Activated CD4-positive, alpha-beta memory T cell treated with anti-CD3 and anti-CD28 coated beads, Interleukin-2, amount 10 ng/mL, durations not matched to agents 7 days and 5 days (primary cell): Measurements from ENCODE around the gene DOCK11. TPM values are rescaled to one million over a fixed set of nuclear protein-coding genes. Genes with fewer than 3 reads are reported as not detected.
"Not testable (repeated sequence)": the region's sequence is repeated elsewhere in the genome, so short reads cannot be mapped to it uniquely, and the experiment has no call there.

Source experiments
- CTCF ChIA-PET: fragments of 350-600 bp; sonication (Branson Sonifier 250); formaldehyde crosslinking; loops from one replicate; lab custom pipeline; 2021; ENCODE audit warnings: antibody characterized with exemption, inconsistent platforms; lab: Charles Lee
- POLR2A ChIA-PET: fragments of 350-600 bp; sonication (Branson Sonifier 250); formaldehyde crosslinking; loops from one replicate; lab custom pipeline; 2021; ENCODE audit warnings: antibody characterized with exemption; lab: Charles Lee
- DNase-seq: peaks from one replicate; pipeline ENCODE4 v3.0.0-alpha.2; 2020
- H3K27ac Mint-ChIP-seq: one replicate; pipeline ENCODE4 v1.8.0; 2021; ENCODE audit warnings: mild to moderate bottlenecking, mixed read lengths
- H3K27me3 Mint-ChIP-seq: one replicate; pipeline ENCODE4 v1.8.0; 2021; ENCODE audit warnings: mixed read lengths
- H3K36me3 Mint-ChIP-seq: one replicate; pipeline ENCODE4 v1.8.0; 2021; ENCODE audit warnings: low read depth, mixed read lengths
- H3K4me1 Mint-ChIP-seq: one replicate; pipeline ENCODE4 v1.8.0; 2021; ENCODE audit warnings: mixed read lengths
- H3K4me3 Mint-ChIP-seq: one replicate; pipeline ENCODE4 v1.8.0; 2021; ENCODE audit warnings: mild to moderate bottlenecking, mixed read lengths
- H3K9me3 Mint-ChIP-seq: one replicate; pipeline ENCODE4 v1.8.0; 2021; ENCODE audit warnings: mixed read lengths
- total RNA-seq, 2 experiments: library from RNA; stranded (reverse); gene quantifications; one replicate each; pipeline ENCODE4 v1.2.3, GENCODE V29; 2021

Gene DOCK11
- total RNA-seq, 2 experiments from 2014 or later, result 79.0 to 82.9 TPM

GRCh38 chrX:118730500-118731247 lies 235.1 kb downstream of the DOCK11 start:
- Mint-ChIP-seq H3K4me1 (peaks cover 8% of the 10 kb centered on the region), H3K4me3 (no peak overlapping the region), H3K36me3 (no peaks in the 10 kb centered on the region), H3K27me3 (peaks cover 40% of the 10 kb centered on the region), H3K9me3 (no peaks in the 10 kb centered on the region), H3K27ac (no peak overlapping the region)
- POLR2A ChIA-PET, result no interaction called here
- DNase-seq, result no peak
- CTCF ChIA-PET, result interaction anchor here (0.7 kb wide), 1 partner anchor 271 kb away, joined by 3 read pairs; no protein-coding TSS in a partner anchor

DNA sequence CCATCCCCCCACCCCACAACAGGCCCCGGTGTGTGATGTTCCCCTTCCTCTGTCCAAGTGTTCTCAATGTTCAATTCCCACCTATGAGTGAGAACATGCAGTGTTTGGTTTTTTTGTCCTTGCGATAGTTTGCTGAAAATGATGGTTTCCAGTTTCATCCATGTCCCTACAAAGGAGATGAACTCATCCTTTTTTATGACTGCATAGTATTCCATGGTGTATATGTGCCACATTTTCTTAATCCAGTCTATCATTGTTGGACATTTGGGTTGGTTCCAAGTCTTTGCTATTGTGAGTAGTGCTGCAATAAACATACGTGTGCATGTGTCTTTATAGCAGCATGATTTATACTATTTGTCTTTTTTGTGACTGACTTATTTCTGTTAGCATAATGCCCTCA lies 236.9 kb downstream of the DOCK11 start:
- H3K27me3 Mint-ChIP-seq, result peaks cover 44% of the 10 kb centered on the region
- H3K36me3 Mint-ChIP-seq, H3K4me3 Mint-ChIP-seq, POLR2A ChIA-PET, DNase-seq, CTCF ChIA-PET, H3K27ac Mint-ChIP-seq, H3K9me3 Mint-ChIP-seq: not testable (repeated sequence)
- peaks cover 12% of the 10 kb centered on the region for H3K4me1 Mint-ChIP-seq

GRCh38 chrX:118734909-118735308 lies 239.3 kb downstream of the DOCK11 start:
- no peak overlapping the region for H3K4me3 Mint-ChIP-seq
- peaks cover 12% of the 10 kb centered on the region for H3K4me1 Mint-ChIP-seq
- peaks cover 28% of the 10 kb centered on the region for H3K27me3 Mint-ChIP-seq
- ChIA-PET POLR2A (no interaction called here), CTCF (no interaction called here)
- peaks cover 3% of the 10 kb centered on the region for H3K9me3 Mint-ChIP-seq
- H3K27ac Mint-ChIP-seq, result no peak overlapping the region
- H3K36me3 Mint-ChIP-seq, result peaks cover 6% of the 10 kb centered on the region
- DNase-seq, result no peak

Other genes with a start within 250 kb of the DOCK11 start
- gene WDR44, start 149.7 kb upstream of the DOCK11 start, total RNA-seq, result 10 to 100 TPM; 18.9 to 19.9 TPM
- not detected for gene IL13RA1, start 231.8 kb downstream of the DOCK11 start, total RNA-seq